Stimulated activated CD4-positive, alpha-beta T cell treated with anti-CD3 and anti-CD28 coated beads, TNF-alpha, amount 100 ng/mL, for 1 hour (primary cell): ENCODE measurements around the gene NAV2.
"Not testable (repeated sequence)": the region's sequence is repeated elsewhere in the genome, so short reads cannot be mapped to it uniquely, and the experiment has no call there.

ENCODE experiments used
- DNase-seq, 3 donors: peaks; one replicate each; pipeline ENCODE4 v3.0.0-alpha.2; 2020; ENCODE audit warnings: low read depth in 3 of 3, low spot score in 1 of 3

NAV2 gene

GRCh38 chr11:19918302-19919049 is 205.8 kb downstream of the NAV2 start:
- no peak for DNase-seq

GRCh38 chr11:19919050-19919561 is 206.5 kb downstream of the NAV2 start:
- DNase-seq = no peak

- DNase-seq = no peak
These were observed 208.3 kb downstream of the NAV2 start for GRCh38 chr11:19920982-19921381.

GRCh38 chr11:19921976-19922688 is 209.5 kb downstream of the NAV2 start:
- no peak for DNase-seq

GRCh38 chr11:19922689-19923035 is 210.0 kb downstream of the NAV2 start:
- no peak for DNase-seq

- DNase-seq = no peak
These were observed 211.0 kb downstream of the NAV2 start for GRCh38 chr11:19923626-19924025.

- no peak for DNase-seq
These were observed 211.7 kb downstream of the NAV2 start for GRCh38 chr11:19924311-19924710.

GRCh38 chr11:19924716-19925115 is 212.1 kb downstream of the NAV2 start:
- DNase-seq = no peak

- not testable (repeated sequence) for DNase-seq
These were observed 214.8 kb downstream of the NAV2 start for GRCh38 chr11:19927403-19927802.

- DNase-seq = no peak
These were observed 216.5 kb downstream of the NAV2 start for GRCh38 chr11:19929147-19929546.

GRCh38 chr11:19929655-19930054 is 217.0 kb downstream of the NAV2 start:
- no peak for DNase-seq

GRCh38 chr11:19931141-19931770 is 218.6 kb downstream of the NAV2 start:
- DNase-seq = no peak

- no peak for DNase-seq
These were observed 219.2 kb downstream of the NAV2 start for GRCh38 chr11:19931771-19932369.

GRCh38 chr11:19933132-19933735 is 220.6 kb downstream of the NAV2 start:
- DNase-seq = no peak

- no peak for DNase-seq
These were observed 221.3 kb downstream of the NAV2 start for GRCh38 chr11:19933801-19934488.

GRCh38 chr11:19934828-19935259 is 222.2 kb downstream of the NAV2 start:
- DNase-seq = no peak

GRCh38 chr11:19935507-19935906 is 222.9 kb downstream of the NAV2 start:
- DNase-seq = no peak

GRCh38 chr11:19936461-19936860 is 223.8 kb downstream of the NAV2 start:
- no peak for DNase-seq

- no peak for DNase-seq
These were observed 225.7 kb downstream of the NAV2 start for GRCh38 chr11:19938169-19938856.

GRCh38 chr11:19938866-19939265 is 226.2 kb downstream of the NAV2 start:
- no peak for DNase-seq
